ENCODE measurements around the gene SERPINA10. TPM values are rescaled to one million over a fixed set of nuclear protein-coding genes. Genes with fewer than 3 reads are reported as not detected.

The SERPINA10 gene
- total and polyA plus RNA-seq, 2 of the 13 experiments (the other 11 are each of a cell fraction or from before 2014, with no cell fraction given): 20.1 to 20.2 TPM

- TF ChIP-seq PAWR (CRISPR knock-in tag; IDR thresholded peaks at IDR 0.05; ENCODE audit: borderline replicate concordance) (no peak), ZNF335 (CRISPR knock-in tag; IDR thresholded peaks at IDR 0.05) (no peak), ZNF460 (CRISPR knock-in tag; IDR thresholded peaks at IDR 0.05; ENCODE audit: borderline replicate concordance) (no peak), TEAD3 (CRISPR knock-in tag; optimal IDR thresholded peaks at IDR 0.05; ENCODE audit: borderline replicate concordance) (peak; percentile 9), YY1 (IDR thresholded peaks at IDR 0.05; ENCODE audit: insufficient read depth, insufficient replicate concordance, low read depth, low read length) (peak; percentile 56), NFIC (IDR thresholded peaks at IDR 0.05; ENCODE audit: low read length) (no peak; the same call in 1 of the 2 replicates), PHF8 (CRISPR knock-in tag; IDR thresholded peaks at IDR 0.05) (peak; percentile 0; the same call in 1 of the 2 replicates), MED1 (CRISPR knock-in tag; IDR thresholded peaks at IDR 0.05) (peak; percentile 21; the same call in 1 of the 2 replicates), ZNF670 (CRISPR knock-in tag; IDR thresholded peaks at IDR 0.05; ENCODE audit: borderline replicate concordance) (0 out of 2 replicates have a peak, but pooled peaks have one; percentile 39), NFYB (CRISPR knock-in tag; IDR thresholded peaks at IDR 0.05) (no peak), HNF4G (IDR thresholded peaks at IDR 0.05; ENCODE audit: borderline replicate concordance, low read depth, low read length) (no peak), HNF4G (CRISPR knock-in tag; IDR thresholded peaks at IDR 0.05; ENCODE audit: borderline replicate concordance, low read depth) (0 out of 2 replicates have a peak, but pooled peaks have one; percentile 55), ZFY (CRISPR knock-in tag; IDR thresholded peaks at IDR 0.05) (peak; percentile 23; the same call in 1 of the 2 replicates), ZBTB3 (CRISPR knock-in tag; IDR thresholded peaks at IDR 0.05; ENCODE audit: borderline replicate concordance, low read depth) (no peak), FOXK2 (IDR thresholded peaks at IDR 0.05) (no peak), SRF (IDR thresholded peaks at IDR 0.05; ENCODE audit: low read depth, low read length) (no peak), ONECUT2 (CRISPR knock-in tag; IDR thresholded peaks at IDR 0.05) (peak; percentile 70), ZNF660 (CRISPR knock-in tag; IDR thresholded peaks at IDR 0.05; ENCODE audit: borderline replicate concordance, low read depth) (no peak)
- TF ChIP-seq, protein P1, sequence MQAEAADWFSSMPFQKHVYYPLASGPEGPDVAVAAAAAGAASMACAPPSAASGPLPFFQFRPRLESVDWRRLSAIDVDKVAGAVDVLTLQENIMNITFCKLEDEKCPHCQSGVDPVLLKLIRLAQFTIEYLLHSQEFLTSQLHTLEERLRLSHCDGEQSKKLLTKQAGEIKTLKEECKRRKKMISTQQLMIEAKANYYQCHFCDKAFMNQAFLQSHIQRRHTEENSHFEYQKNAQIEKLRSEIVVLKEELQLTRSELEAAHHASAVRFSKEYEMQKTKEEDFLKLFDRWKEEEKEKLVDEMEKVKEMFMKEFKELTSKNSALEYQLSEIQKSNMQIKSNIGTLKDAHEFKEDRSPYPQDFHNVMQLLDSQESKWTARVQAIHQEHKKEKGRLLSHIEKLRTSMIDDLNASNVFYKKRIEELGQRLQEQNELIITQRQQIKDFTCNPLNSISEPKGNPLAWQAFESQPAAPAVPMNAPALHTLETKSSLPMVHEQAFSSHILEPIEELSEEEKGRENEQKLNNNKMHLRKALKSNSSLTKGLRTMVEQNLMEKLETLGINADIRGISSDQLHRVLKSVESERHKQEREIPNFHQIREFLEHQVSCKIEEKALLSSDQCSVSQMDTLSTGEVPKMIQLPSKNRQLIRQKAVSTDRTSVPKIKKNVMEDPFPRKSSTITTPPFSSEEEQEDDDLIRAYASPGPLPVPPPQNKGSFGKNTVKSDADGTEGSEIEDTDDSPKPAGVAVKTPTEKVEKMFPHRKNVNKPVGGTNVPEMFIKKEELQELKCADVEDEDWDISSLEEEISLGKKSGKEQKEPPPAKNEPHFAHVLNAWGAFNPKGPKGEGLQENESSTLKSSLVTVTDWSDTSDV (CRISPR knock-in tag; IDR thresholded peaks at IDR 0.05): 0 out of 2 replicates have a peak, but pooled peaks have one; percentile 17
- TF ChIP-seq, protein P2, sequence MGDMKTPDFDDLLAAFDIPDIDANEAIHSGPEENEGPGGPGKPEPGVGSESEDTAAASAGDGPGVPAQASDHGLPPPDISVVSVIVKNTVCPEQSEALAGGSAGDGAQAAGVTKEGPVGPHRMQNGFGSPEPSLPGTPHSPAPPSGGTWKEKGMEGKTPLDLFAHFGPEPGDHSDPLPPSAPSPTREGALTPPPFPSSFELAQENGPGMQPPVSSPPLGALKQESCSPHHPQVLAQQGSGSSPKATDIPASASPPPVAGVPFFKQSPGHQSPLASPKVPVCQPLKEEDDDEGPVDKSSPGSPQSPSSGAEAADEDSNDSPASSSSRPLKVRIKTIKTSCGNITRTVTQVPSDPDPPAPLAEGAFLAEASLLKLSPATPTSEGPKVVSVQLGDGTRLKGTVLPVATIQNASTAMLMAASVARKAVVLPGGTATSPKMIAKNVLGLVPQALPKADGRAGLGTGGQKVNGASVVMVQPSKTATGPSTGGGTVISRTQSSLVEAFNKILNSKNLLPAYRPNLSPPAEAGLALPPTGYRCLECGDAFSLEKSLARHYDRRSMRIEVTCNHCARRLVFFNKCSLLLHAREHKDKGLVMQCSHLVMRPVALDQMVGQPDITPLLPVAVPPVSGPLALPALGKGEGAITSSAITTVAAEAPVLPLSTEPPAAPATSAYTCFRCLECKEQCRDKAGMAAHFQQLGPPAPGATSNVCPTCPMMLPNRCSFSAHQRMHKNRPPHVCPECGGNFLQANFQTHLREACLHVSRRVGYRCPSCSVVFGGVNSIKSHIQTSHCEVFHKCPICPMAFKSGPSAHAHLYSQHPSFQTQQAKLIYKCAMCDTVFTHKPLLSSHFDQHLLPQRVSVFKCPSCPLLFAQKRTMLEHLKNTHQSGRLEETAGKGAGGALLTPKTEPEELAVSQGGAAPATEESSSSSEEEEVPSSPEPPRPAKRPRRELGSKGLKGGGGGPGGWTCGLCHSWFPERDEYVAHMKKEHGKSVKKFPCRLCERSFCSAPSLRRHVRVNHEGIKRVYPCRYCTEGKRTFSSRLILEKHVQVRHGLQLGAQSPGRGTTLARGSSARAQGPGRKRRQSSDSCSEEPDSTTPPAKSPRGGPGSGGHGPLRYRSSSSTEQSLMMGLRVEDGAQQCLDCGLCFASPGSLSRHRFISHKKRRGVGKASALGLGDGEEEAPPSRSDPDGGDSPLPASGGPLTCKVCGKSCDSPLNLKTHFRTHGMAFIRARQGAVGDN (CRISPR knock-in tag; IDR thresholded peaks at IDR 0.05): peak; percentile 61; the same call in 1 of the 2 replicates
Observed at GRCh38 chr14:94291906-94292525, 1.1 kb downstream of the SERPINA10 start (continued).

Data from HepG2 (cell line).